HG03432 (cell line): ENCODE data around the gene TMEM43.
A peak's percentile ranks its signal among the peaks of the same experiment; 100 is the strongest.

Source experiments
- ATAC-seq: cut with Tn5 transposase; IDR thresholded peaks from one replicate; pipeline ENCODE4 v1.9.1; 2021; ENCODE audit warnings: mild to moderate bottlenecking, moderate library complexity; ENCODE audit not compliant: unreplicated experiment

The TMEM43 gene

GRCh38 chr3:14137445-14137844 is 12.6 kb downstream of the TMEM43 start:
- no peak for ATAC-seq

DNA sequence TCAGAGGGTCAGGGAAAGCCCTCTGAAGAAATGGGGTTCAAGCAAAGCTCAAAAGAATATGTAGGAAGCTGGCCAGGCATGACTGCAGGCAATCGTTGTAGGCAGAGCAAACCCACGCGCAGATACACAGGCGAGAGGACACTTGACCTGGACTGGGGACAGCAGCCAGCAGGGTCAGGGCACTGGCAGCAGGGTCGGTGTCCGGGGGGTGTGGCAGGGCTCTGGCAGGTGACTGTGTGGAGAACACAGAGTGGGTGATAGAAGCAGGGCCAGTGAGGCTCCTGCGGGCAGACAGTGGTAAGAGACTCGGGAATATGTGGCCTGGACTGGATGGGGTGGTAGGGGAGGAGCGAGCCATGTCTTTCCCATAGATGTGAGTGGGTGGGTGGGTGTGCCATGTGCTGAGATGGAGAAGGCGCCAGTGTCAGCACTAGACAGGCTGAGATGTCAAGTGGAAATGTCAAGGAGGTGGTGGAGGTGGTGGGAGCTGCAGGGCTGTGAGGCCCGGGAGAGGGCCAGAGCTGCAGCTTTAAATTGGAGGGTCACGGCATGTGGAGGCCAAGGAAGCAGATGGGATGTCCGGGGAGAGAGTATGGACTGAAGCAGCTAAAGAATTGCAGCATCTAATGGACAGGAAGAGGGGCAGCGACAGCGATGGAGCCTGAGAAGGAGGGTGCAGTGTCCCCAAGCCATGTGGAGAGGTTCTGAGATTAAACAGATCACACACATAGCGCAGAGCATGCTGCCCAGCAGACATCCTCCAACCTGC is 13.4 kb downstream of the TMEM43 start:
- no peak for ATAC-seq

DNA sequence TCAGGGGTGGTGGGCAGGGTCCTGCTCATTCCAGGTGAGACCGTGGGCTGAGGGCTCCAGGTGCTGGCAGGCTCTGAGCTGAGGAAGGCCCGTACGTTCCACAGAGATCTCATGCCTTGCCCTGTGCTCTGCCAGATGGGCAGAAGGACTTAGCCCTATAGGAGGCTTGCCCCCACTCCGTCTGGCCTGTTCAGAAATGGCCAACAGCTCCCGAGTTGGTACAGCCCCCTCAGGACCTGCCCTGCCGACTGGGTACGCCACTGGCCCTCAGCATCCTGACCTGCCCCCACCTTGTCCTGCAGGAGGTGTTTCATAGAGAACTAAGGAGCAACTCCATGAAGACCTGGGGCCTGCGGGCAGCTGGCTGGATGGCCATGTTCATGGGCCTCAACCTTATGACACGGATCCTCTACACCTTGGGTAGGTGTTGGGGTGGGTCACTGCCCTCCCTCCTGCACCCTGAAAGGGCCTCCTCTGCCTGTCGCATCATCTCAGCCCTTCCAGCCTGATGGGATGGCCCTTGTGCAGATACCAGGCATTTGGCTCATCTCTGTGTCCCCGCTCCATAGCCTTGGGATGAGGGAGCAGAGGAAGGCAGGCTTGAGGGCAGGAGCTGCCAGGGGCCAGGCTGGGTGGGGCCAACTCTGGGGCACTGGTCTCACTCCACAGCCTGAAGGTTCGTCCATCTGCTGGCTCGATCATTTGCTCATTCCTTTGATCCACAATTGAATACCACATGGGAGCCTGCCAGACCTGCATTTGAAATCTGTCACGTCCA is 14.2 kb downstream of the TMEM43 start:
- no peak for ATAC-seq

DNA sequence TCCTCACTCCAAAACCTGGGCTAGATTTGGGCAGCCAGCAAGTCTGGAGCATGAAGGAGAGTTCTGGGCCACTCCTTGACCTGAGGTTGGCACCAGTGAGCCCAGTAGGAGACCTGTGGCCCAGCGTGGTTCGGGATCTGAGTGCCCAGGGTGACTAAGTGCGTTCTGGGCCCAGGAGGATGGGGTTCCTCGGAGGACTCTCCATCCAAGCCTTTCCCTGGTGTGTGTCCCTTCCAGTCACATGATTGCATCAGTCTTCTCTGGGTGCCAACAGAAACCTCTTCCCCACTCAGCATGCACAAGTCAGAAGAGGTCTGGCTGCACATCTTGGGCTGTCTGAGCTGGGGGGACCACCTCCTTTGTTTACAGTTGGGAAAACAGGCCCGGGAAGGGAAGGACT is 14.9 kb downstream of the TMEM43 start:
- ATAC-seq, result no peak

GRCh38 chr3:14140668-14141067 is 15.8 kb downstream of the TMEM43 start:
- no peak for ATAC-seq

- no peak for ATAC-seq
These were observed 16.3 kb downstream of the TMEM43 start for GRCh38 chr3:14141144-14141543.

DNA sequence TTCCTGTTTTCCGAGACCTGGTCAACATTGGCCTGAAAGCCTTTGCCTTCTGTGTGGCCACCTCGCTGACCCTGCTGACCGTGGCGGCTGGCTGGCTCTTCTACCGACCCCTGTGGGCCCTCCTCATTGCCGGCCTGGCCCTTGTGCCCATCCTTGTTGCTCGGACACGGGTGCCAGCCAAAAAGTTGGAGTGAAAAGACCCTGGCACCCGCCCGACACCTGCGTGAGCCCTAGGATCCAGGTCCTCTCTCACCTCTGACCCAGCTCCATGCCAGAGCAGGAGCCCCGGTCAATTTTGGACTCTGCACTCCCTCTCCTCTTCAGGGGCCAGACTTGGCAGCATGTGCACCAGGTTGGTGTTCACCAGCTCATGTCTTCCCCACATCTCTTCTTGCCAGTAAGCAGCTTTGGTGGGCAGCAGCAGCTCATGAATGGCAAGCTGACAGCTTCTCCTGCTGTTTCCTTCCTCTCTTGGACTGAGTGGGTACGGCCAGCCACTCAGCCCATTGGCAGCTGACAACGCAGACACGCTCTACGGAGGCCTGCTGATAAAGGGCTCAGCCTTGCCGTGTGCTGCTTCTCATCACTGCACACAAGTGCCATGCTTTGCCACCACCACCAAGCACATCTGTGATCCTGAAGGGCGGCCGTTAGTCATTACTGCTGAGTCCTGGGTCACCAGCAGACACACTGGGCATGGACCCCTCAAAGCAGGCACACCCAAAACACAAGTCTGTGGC is 16.9 kb downstream of the TMEM43 start:
- ATAC-seq, result no peak

- no peak for ATAC-seq
These were observed 17.9 kb downstream of the TMEM43 start for GRCh38 chr3:14142567-14143270.

- no peak for ATAC-seq
These were observed 18.7 kb downstream of the TMEM43 start for GRCh38 chr3:14143271-14144225.

GRCh38 chr3:14144423-14145075 is 19.7 kb downstream of the TMEM43 start:
- peak; percentile 96 for ATAC-seq

DNA sequence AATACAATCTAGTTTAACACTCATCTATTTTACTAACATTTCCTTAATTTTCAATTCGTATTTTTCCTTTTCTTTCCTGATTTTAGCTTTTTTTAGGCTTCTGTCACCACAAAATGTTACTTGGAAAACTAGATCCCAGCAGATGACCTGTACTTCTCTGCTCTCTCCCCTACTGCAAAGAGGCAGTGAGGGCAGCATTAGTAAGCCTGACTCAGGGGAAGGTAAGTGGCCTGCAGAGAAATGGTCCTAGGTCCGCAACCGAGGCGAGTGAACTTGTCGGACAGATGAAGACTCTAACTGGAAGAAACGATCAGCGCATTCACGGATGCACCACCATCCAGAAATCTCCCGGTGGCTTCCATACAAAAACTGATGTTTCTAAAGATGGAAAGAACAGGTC is 20.4 kb downstream of the TMEM43 start:
- no peak for ATAC-seq

GRCh38 chr3:14145670-14146380 is 21.0 kb downstream of the TMEM43 start:
- no peak for ATAC-seq

GRCh38 chr3:14146381-14147065 is 21.7 kb downstream of the TMEM43 start:
- ATAC-seq, result no peak

DNA sequence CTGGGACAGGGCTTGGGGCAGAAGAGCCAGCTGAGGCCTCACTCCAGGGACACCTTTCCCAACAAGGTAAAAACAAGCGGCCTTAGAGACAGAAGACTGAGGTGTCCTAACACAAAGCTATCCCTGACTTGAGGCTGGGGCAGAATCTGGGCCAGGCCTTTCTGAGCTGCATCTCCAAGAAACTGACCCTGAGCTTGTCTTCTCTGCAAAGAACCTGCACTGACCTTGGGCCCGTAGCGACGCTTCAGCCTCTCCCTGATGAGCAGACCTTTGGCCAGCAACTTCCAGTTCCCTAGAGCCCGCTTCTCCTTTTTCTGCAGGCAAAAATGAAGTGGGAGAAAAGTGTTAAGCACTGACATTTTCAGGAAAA is 22.2 kb downstream of the TMEM43 start:
- ATAC-seq, result no peak

DNA sequence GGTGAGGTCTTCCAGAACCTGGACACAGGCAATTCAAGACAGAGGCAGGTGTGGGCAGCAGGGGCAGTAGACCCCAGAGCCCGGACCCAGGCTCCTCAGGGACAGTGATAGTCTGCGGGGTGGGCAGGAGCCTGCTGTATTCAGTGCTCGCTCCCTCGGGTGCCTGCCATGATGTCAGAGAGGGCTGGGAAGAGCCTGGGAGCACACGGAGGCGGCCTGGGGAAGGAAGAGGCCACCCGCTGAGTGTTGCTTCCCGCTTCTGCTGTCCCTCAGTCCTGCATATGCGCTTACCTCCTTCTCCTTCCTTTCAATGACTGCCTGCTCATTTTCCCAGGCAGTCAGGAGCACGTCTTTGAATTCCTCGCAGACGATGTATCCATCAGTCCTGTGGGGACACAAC is 22.8 kb downstream of the TMEM43 start:
- no peak for ATAC-seq

GRCh38 chr3:14148041-14148985 is 23.5 kb downstream of the TMEM43 start:
- ATAC-seq, result no peak

DNA sequence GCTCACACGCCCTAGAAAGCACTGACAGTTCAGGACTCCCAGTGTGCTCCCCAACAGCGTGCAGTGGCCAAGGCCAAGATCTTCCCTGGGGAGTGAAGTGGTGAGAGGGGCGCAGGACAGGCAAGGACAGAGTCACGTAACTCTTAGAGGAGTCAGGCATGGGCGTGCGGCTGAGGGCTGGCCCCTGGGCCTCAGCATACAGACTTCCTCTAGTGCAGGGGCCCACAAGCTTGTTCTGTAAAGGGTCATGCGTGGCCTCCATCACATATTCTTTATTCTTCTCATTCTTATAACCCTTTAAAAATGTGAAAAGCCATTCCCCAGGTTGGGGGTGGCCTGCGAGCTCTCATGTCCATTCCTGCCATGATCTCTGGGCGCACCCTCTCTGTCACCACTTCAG is 25.2 kb downstream of the TMEM43 start:
- no peak for ATAC-seq
